ENCODE results near the gene MAP7.

- TF ChIP-seq GATA3 (IDR thresholded peaks at IDR 0.05; ENCODE audit: low read depth, low read length) = no peak
- TF ChIP-seq GATA2 (IDR thresholded peaks at IDR 0.05; ENCODE audit: low read depth, low read length) = no peak
Observed at GRCh38 chr6:136521427-136521826, 28.8 kb downstream of the MAP7 start.
